ENCODE results near the gene LRCOL1.

LRCOL1 gene

GRCh38 chr12:132619386-132620112 lies 9.2 kb upstream of the LRCOL1 start:
- Histone ChIP-seq H3K36me3 (ENCODE audit: insufficient read depth, low read length) (peaks cover 12% of the 10 kb centered on the region; the same call in 1 of the 2 replicates), H3K4me1 (ENCODE audit: insufficient read depth, low read length, poor library complexity, severe bottlenecking) (peaks cover 3% of the 10 kb centered on the region), H3K9me3 (ENCODE audit: insufficient read depth, low read depth, low read length) (peaks cover 15% of the 10 kb centered on the region; the same call in 1 of the 2 replicates), H4K20me1 (ENCODE audit: insufficient read depth, low read length, poor library complexity, severe bottlenecking) (no peaks in the 10 kb centered on the region), H3K9ac (ENCODE audit: low read depth, low read length, poor library complexity, severe bottlenecking) (no peak overlapping the region), H3K79me2 (ENCODE audit: insufficient read depth, low read length) (no peaks in the 10 kb centered on the region), H3K4me3 (ENCODE audit: low read length, poor library complexity, severe bottlenecking) (no peak overlapping the region), H3F3A (ENCODE audit: low read depth) (no peaks in the 10 kb centered on the region), H3K4me2 (ENCODE audit: low read depth, low read length, poor library complexity, severe bottlenecking) (no peak overlapping the region), H3K27me3 (ENCODE audit: insufficient read depth, low read length, poor library complexity, severe bottlenecking) (no peaks in the 10 kb centered on the region), H3K9me2 (replicated peaks; ENCODE audit: low read depth, low read length) (no peaks in the 10 kb centered on the region), H2AFZ (ENCODE audit: low read length) (no peak overlapping the region)
- no peak for TF ChIP-seq EZH2phosphoT487 (IDR thresholded peaks at IDR 0.05; ENCODE audit: borderline replicate concordance)
- TF ChIP-seq CTCF (conservative IDR thresholded peaks at IDR 0.05; ENCODE audit: low read length), result no peak

DNA sequence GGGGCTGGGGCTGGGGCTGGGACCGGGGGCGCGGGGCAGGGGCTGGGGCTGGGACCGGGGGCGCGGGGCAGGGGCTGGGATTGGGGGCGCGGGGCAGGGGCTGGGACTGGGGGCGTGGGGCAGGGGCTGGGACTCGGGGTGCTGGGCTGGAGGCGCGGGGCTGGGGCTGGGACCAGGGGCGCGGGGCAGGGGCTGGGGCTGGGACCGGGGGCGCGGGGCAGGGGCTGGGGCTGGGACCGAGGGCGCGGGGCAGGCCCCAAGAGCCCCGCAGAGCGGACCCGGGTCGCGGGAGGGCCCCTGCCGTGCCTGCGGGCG lies 8.6 kb upstream of the LRCOL1 start:
- Histone ChIP-seq H3K4me1 (ENCODE audit: insufficient read depth, low read length, poor library complexity, severe bottlenecking) (peaks cover 3% of the 10 kb centered on the region), H3K9ac (ENCODE audit: low read depth, low read length, poor library complexity, severe bottlenecking) (no peak overlapping the region), H3K4me2 (ENCODE audit: low read depth, low read length, poor library complexity, severe bottlenecking) (no peak overlapping the region), H2AFZ (ENCODE audit: low read length) (no peak overlapping the region), H3K4me3 (ENCODE audit: low read length, poor library complexity, severe bottlenecking) (no peak overlapping the region), H3F3A (ENCODE audit: low read depth) (no peaks in the 10 kb centered on the region), H3K36me3 (ENCODE audit: insufficient read depth, low read length) (peaks cover 6% of the 10 kb centered on the region; the same call in 1 of the 2 replicates), H3K79me2 (ENCODE audit: insufficient read depth, low read length) (no peaks in the 10 kb centered on the region), H3K9me2 (replicated peaks; ENCODE audit: low read depth, low read length) (no peaks in the 10 kb centered on the region), H3K27me3 (ENCODE audit: insufficient read depth, low read length, poor library complexity, severe bottlenecking) (no peaks in the 10 kb centered on the region), H3K9me3 (ENCODE audit: insufficient read depth, low read depth, low read length) (peaks cover 15% of the 10 kb centered on the region; the same call in 1 of the 2 replicates), H4K20me1 (ENCODE audit: insufficient read depth, low read length, poor library complexity, severe bottlenecking) (no peaks in the 10 kb centered on the region)
- TF ChIP-seq EZH2phosphoT487 (IDR thresholded peaks at IDR 0.05; ENCODE audit: borderline replicate concordance) (no peak), CTCF (conservative IDR thresholded peaks at IDR 0.05; ENCODE audit: low read length) (no peak)

GRCh38 chr12:132618683-132619043 lies 8.3 kb upstream of the LRCOL1 start, which contains the start of gene P2RX2:
P2RX2 (plus strand) TSS chr12:132618776; CDS start chr12:132618817, 41 bp downstream.
- Histone ChIP-seq H3K4me3 (ENCODE audit: low read length, poor library complexity, severe bottlenecking) (no peak within 1 kb of the TSS), H3K9ac (ENCODE audit: low read depth, low read length, poor library complexity, severe bottlenecking) (no peak within 1 kb of the TSS), H3K27me3 (ENCODE audit: insufficient read depth, low read length, poor library complexity, severe bottlenecking) (no peaks in the 10 kb centered on the region), H3F3A (ENCODE audit: low read depth) (no peaks in the 10 kb centered on the region), H3K36me3 (ENCODE audit: insufficient read depth, low read length) (peaks cover 3% of the 10 kb centered on the region; the same call in 1 of the 2 replicates), H3K9me3 (ENCODE audit: insufficient read depth, low read depth, low read length) (peaks cover 15% of the 10 kb centered on the region; the same call in 1 of the 2 replicates), H3K79me2 (ENCODE audit: insufficient read depth, low read length) (no peaks in the 10 kb centered on the region), H3K4me1 (ENCODE audit: insufficient read depth, low read length, poor library complexity, severe bottlenecking) (peaks cover 3% of the 10 kb centered on the region), H4K20me1 (ENCODE audit: insufficient read depth, low read length, poor library complexity, severe bottlenecking) (no peaks in the 10 kb centered on the region), H3K4me2 (ENCODE audit: low read depth, low read length, poor library complexity, severe bottlenecking) (no peak within 1 kb of the TSS), H2AFZ (ENCODE audit: low read length) (no peak within 1 kb of the TSS), H3K9me2 (replicated peaks; ENCODE audit: low read depth, low read length) (no peaks in the 10 kb centered on the region)
- TF ChIP-seq CTCF (conservative IDR thresholded peaks at IDR 0.05; ENCODE audit: low read length) (no peak), EZH2phosphoT487 (IDR thresholded peaks at IDR 0.05; ENCODE audit: borderline replicate concordance) (no peak)
